Measurements from ENCODE around the gene TNNT1.
A peak's percentile ranks its signal among the peaks of the same experiment; 100 is the strongest.

TNNT1 gene

GRCh38 chr19:55178781-55179599, 30.0 kb upstream of the TNNT1 start (continued):
- TF ChIP-seq ZSCAN18 (tag by site-specific recombination; IDR thresholded peaks at IDR 0.05) (no peak), ZNF571 (tag by site-specific recombination; IDR thresholded peaks at IDR 0.05) (no peak), ZXDB (tag by site-specific recombination; IDR thresholded peaks at IDR 0.05) (0 out of 2 replicates have a peak, but pooled peaks have one; percentile 25), REPIN1 (tag by site-specific recombination; IDR thresholded peaks at IDR 0.05; ENCODE audit: low read depth) (no peak), ZNF221 (tag by site-specific recombination; IDR thresholded peaks at IDR 0.05; ENCODE audit: borderline replicate concordance) (no peak), ZBTB20 (tag by site-specific recombination; IDR thresholded peaks at IDR 0.05) (peak; percentile 97), ZNF335 (tag by site-specific recombination; conservative IDR thresholded peaks at IDR 0.05) (peak; percentile 86), MYNN (tag by site-specific recombination; IDR thresholded peaks at IDR 0.05; ENCODE audit: borderline replicate concordance) (peak; percentile 99), KLF10 (tag by site-specific recombination; IDR thresholded peaks at IDR 0.05) (0 out of 2 replicates have a peak, but pooled peaks have one; percentile 58), ZNF501 (tag by site-specific recombination; IDR thresholded peaks at IDR 0.05) (no peak), ZEB2 (tag by site-specific recombination; IDR thresholded peaks at IDR 0.05) (peak; percentile 32; the same call in 1 of the 2 replicates), KLF7 (tag by site-specific recombination; IDR thresholded peaks at IDR 0.05; ENCODE audit: borderline replicate concordance) (peak; percentile 73; the same call in 1 of the 2 replicates), REST (tag by site-specific recombination; IDR thresholded peaks at IDR 0.05) (no peak), SCRT1 (tag by site-specific recombination; IDR thresholded peaks at IDR 0.05; ENCODE audit: borderline replicate concordance) (no peak), WT1 (tag by site-specific recombination; IDR thresholded peaks at IDR 0.05) (0 out of 2 replicates have a peak, but pooled peaks have one; percentile 21), ZNF26 (tag by site-specific recombination; IDR thresholded peaks at IDR 0.05) (no peak), ZNF830 (tag by site-specific recombination; IDR thresholded peaks at IDR 0.05; ENCODE audit: low read depth) (no peak), ZNF664 (tag by site-specific recombination; IDR thresholded peaks at IDR 0.05) (no peak), PRDM10 (tag by site-specific recombination; IDR thresholded peaks at IDR 0.05) (0 out of 2 replicates have a peak, but pooled peaks have one; percentile 31), ZNF529 (tag by site-specific recombination; IDR thresholded peaks at IDR 0.05; ENCODE audit: insufficient replicate concordance) (no peak), GLIS1 (tag by site-specific recombination; IDR thresholded peaks at IDR 0.05) (peak; percentile 29; the same call in 1 of the 2 replicates)
- TF ChIP-seq, protein P1, sequence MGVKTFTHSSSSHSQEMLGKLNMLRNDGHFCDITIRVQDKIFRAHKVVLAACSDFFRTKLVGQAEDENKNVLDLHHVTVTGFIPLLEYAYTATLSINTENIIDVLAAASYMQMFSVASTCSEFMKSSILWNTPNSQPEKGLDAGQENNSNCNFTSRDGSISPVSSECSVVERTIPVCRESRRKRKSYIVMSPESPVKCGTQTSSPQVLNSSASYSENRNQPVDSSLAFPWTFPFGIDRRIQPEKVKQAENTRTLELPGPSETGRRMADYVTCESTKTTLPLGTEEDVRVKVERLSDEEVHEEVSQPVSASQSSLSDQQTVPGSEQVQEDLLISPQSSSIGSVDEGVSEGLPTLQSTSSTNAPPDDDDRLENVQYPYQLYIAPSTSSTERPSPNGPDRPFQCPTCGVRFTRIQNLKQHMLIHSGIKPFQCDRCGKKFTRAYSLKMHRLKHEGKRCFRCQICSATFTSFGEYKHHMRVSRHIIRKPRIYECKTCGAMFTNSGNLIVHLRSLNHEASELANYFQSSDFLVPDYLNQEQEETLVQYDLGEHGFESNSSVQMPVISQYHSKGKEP (tag by site-specific recombination; IDR thresholded peaks at IDR 0.05), result 0 out of 2 replicates have a peak, but pooled peaks have one; percentile 31
- TF ChIP-seq, protein P2, sequence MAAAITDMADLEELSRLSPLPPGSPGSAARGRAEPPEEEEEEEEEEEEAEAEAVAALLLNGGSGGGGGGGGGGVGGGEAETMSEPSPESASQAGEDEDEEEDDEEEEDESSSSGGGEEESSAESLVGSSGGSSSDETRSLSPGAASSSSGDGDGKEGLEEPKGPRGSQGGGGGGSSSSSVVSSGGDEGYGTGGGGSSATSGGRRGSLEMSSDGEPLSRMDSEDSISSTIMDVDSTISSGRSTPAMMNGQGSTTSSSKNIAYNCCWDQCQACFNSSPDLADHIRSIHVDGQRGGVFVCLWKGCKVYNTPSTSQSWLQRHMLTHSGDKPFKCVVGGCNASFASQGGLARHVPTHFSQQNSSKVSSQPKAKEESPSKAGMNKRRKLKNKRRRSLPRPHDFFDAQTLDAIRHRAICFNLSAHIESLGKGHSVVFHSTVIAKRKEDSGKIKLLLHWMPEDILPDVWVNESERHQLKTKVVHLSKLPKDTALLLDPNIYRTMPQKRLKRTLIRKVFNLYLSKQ (tag by site-specific recombination; IDR thresholded peaks at IDR 0.05; ENCODE audit: borderline replicate concordance), result no peak
- TF ChIP-seq, protein P3, sequence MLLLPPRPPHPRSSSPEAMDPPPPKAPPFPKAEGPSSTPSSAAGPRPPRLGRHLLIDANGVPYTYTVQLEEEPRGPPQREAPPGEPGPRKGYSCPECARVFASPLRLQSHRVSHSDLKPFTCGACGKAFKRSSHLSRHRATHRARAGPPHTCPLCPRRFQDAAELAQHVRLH (tag by site-specific recombination; IDR thresholded peaks at IDR 0.05), result peak; percentile 39; the same call in 1 of the 2 replicates
